ENCODE measurements around the gene TEN1.

TEN1 gene

DNA sequence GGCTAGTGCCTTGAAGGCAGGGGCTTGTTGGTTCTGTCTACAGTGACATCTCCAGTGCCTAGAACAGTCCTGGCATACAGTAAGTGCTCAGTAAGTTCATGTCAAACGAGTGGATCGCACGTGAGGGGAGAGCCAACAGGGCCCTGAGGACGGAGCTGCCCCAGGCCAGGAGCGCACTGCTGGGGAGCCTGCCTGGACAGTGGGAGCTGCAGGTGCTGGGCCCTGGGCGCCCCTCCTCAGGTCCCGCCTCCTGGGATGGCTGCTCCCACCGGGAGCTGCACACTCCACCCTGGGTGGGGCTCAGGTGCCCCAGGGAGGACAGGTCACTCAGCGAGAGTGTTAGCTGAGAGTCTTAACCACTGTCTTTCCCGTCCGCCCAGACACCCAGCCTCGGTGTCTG lies 46.3 kb downstream of the TEN1 start:
- DNase-seq (ENCODE audit: low read depth), result no peak
- H3K4me3 ChIP-seq (ENCODE audit: low read depth, low read length), result no peak overlapping the region
- TF ChIP-seq, protein P1, sequence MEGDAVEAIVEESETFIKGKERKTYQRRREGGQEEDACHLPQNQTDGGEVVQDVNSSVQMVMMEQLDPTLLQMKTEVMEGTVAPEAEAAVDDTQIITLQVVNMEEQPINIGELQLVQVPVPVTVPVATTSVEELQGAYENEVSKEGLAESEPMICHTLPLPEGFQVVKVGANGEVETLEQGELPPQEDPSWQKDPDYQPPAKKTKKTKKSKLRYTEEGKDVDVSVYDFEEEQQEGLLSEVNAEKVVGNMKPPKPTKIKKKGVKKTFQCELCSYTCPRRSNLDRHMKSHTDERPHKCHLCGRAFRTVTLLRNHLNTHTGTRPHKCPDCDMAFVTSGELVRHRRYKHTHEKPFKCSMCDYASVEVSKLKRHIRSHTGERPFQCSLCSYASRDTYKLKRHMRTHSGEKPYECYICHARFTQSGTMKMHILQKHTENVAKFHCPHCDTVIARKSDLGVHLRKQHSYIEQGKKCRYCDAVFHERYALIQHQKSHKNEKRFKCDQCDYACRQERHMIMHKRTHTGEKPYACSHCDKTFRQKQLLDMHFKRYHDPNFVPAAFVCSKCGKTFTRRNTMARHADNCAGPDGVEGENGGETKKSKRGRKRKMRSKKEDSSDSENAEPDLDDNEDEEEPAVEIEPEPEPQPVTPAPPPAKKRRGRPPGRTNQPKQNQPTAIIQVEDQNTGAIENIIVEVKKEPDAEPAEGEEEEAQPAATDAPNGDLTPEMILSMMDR (conservative IDR thresholded peaks at IDR 0.05; ENCODE audit: low read depth, low read length), result no peak

DNA sequence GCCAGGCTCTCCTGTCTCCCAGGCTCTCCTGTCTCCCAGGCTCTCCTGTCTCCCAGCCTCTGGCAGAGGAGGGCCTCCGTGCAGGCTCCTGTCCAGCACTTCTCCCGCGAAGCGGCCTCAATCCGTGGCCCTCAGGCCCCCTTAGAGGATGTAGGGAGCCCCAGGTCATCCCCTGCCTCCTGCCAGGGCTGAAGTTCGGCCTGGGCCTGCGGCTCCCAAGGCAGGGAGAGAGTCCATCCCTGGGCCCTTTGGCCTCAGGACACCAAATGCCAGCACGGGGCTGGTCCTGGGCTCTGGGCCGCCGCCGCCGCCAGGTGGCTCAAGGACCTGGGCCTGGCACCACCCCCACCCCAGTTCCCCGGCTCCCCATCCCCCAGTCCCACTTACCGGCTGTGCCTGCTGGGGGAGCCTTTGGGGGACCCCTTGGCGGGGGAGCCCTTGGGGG lies 47.7 kb downstream of the TEN1 start:
- no peak for DNase-seq (ENCODE audit: low read depth)

DNA sequence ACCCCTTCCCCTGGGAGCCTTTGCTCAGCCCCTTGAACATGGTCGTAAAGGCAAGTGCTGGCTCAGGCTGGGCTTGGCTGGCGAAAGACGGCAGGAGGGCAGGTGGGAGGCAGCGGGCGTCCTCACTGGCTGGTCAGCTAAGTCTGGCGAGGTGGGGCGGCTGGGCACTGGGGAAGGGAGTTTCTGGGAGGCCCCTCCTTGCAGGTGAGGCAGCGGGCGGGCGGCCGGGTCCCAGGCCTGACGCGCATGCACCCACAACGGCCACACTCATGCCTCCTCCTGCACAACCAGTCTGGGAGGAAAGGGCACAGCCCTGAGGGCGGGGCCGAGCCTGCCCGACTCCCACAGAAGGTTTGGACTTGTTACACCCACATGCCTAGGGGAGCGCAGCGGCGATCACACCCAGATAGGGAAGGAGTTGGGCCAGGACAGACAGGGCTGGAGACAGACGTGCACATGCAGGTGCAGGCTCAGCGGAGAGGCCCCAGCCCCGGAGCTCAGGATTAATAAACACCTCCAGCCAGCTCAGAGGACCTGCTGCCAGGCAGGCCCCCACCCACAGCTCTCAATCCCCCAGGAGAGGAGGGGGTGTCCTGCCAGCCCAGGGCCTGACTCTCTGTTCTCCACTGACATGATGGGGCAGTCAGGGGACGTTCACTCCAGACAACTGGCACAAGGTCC lies 48.3 kb downstream of the TEN1 start, which contains the start of gene EVPL:
Gene EVPL (minus strand): TSS at position 148 of the 681 bp plus-strand sequence. CDS start 108 bp downstream, at position 40.
- no peak within 1 kb of the TSS for H3K4me3 ChIP-seq (ENCODE audit: low read depth, low read length)
- no peak for DNase-seq (ENCODE audit: low read depth)
- TF ChIP-seq, protein P1 (conservative IDR thresholded peaks at IDR 0.05; ENCODE audit: low read depth, low read length), result no peak

More for the DNA sequence above, 47.7 kb downstream of the TEN1 start:
- TF ChIP-seq, protein P1 (conservative IDR thresholded peaks at IDR 0.05; ENCODE audit: low read depth, low read length), result no peak
- no peak overlapping the region for H3K4me3 ChIP-seq (ENCODE audit: low read depth, low read length)

GRCh38 chr17:76032073-76032779 lies 53.2 kb downstream of the TEN1 start:
- TF ChIP-seq, protein P1 (conservative IDR thresholded peaks at IDR 0.05; ENCODE audit: low read depth, low read length), result no peak
- no peak overlapping the region for H3K4me3 ChIP-seq (ENCODE audit: low read depth, low read length)
- DNase-seq (ENCODE audit: low read depth), result no peak

DNA sequence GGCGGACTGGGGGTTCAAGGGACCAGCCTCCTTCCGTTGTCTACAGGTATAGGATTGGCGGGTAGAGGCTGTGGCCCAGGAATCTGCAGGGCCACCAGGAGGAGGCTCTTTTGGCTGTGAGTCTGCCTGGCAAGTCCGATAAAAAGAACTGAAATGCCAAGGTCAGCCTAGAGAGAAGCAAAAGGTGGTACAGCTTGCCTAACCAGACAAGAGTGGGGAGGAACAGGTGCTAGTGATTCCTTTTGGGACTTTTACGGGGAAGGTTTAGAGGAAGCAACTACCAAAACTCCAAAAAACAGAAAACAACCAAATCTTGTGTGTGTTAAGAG lies 53.7 kb downstream of the TEN1 start:
- TF ChIP-seq, protein P1 (conservative IDR thresholded peaks at IDR 0.05; ENCODE audit: low read depth, low read length), result no peak
- DNase-seq (ENCODE audit: low read depth), result no peak
- H3K4me3 ChIP-seq (ENCODE audit: low read depth, low read length), result no peak overlapping the region

DNA sequence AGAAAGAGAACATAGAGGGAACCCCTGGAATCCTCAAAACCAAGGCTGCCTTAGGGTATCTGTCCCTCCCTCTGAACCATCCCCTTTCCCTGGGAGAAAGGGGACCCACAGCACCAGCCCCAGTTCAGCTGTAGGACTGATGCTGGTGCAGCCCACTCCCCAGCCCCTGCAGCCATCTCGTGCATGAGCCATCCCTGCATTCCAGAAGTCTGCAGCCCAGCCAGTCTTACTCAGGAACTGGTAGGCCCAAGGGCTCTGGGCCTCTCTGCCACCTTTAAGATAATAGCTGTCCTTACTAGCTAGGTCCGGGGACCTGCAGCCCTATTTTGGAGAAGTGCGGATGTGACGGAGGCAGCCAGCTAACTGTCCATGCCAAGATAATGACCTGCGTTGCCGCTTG lies 54.1 kb downstream of the TEN1 start:
- no peak overlapping the region for H3K4me3 ChIP-seq (ENCODE audit: low read depth, low read length)
- DNase-seq (ENCODE audit: low read depth), result no peak
- TF ChIP-seq, protein P1 (conservative IDR thresholded peaks at IDR 0.05; ENCODE audit: low read depth, low read length), result no peak
